ENCODE data around the gene NUP62. TPM values are rescaled to one million over a fixed set of nuclear protein-coding genes. Genes with fewer than 3 reads are reported as not detected.
A peak's percentile ranks its signal among the peaks of the same experiment; 100 is the strongest.

NUP62 gene
- total and polyA plus RNA-seq, 12 donors = 13.2 to 48.1 (median 32.7) TPM

- Histone ChIP-seq H3K4me3 (no peak overlapping the region), H3K4me1 (peaks cover 0 to 45% (median 17%) of the 10 kb centered on the region in 9 donors), H3K27me3 (peaks cover 0 to 13% (median 6%) of the 10 kb centered on the region in 7 donors), H3K9me3 (no peaks in the 10 kb centered on the region), H3K27ac (no peak overlapping the region), H3K36me3 (no peaks in the 10 kb centered on the region)
- intact Hi-C loops (cut with DNase I) = no loop called here
- WGBS, 2 donors = 90 to 92% methylated on average over 10 of the region's 10 CpGs
- DNase-seq = no peak
- no peak for TF ChIP-seq CTCF (IDR thresholded peaks at IDR 0.05)
- ATAC-seq = no peak
Measured at GRCh38 chr19:49957262-49957915, 28.1 kb upstream of the NUP62 start.

- intact Hi-C loops (cut with DNase I) = no loop called here
- no peak overlapping the region for H3K4me3 ChIP-seq
- no peak for DNase-seq
- H3K4me1 ChIP-seq = peaks cover 0 to 41% (median 17%) of the 10 kb centered on the region in 9 donors
- no peak overlapping the region for H3K27ac ChIP-seq
- 66% methylated on average over 9 of the region's 9 CpGs for WGBS, 2 donors
- no peaks in the 10 kb centered on the region for H3K9me3 ChIP-seq
- TF ChIP-seq CTCF (IDR thresholded peaks at IDR 0.05) = no peak
- peaks cover 0 to 17% (median 6%) of the 10 kb centered on the region in 7 donors for H3K27me3 ChIP-seq
- ATAC-seq = no peak
- H3K36me3 ChIP-seq = no peaks in the 10 kb centered on the region
Measured at GRCh38 chr19:49956115-49956495, 26.8 kb upstream of the NUP62 start.

GRCh38 chr19:49954933-49955332, 25.6 kb upstream of the NUP62 start:
- Histone ChIP-seq H3K27ac (no peak overlapping the region), H3K27me3 (peaks cover 0 to 17% (median 6%) of the 10 kb centered on the region in 7 donors), H3K36me3 (no peaks in the 10 kb centered on the region), H3K4me3 (no peak overlapping the region), H3K9me3 (no peaks in the 10 kb centered on the region), H3K4me1 (peaks cover 0 to 41% (median 17%) of the 10 kb centered on the region in 9 donors)
- 78 to 79% methylated on average over 11 of the region's 11 CpGs for WGBS, 2 donors
- DNase-seq (no peak), ATAC-seq (no peak)
- no peak for TF ChIP-seq CTCF (IDR thresholded peaks at IDR 0.05)
- intact Hi-C loops (cut with DNase I) = loop anchor here in 1 of 10 donors (1.0 kb wide), 1 partner anchor 35 kb away; no protein-coding TSS in a partner anchor

- peak in 7 of 8 donors; percentile 30 to 76 (median 67) for ATAC-seq
- peaks cover 0 to 41% (median 17%) of the 10 kb centered on the region in 9 donors for H3K4me1 ChIP-seq
- no peak for DNase-seq
- TF ChIP-seq CTCF (IDR thresholded peaks at IDR 0.05) = no peak
- WGBS, 2 donors = 35 to 44% methylated on average over 12 of the region's 12 CpGs
- intact Hi-C loops (cut with DNase I) = loop anchor here in 1 of 10 donors (1.0 kb wide), 1 partner anchor 36 kb away; no protein-coding TSS in a partner anchor
- H3K36me3 ChIP-seq = no peaks in the 10 kb centered on the region
- H3K27ac ChIP-seq = peak overlapping the region in 1 of 10 donors; percentile 47
- no peak overlapping the region for H3K4me3 ChIP-seq
- H3K27me3 ChIP-seq = peaks cover 0 to 17% (median 6%) of the 10 kb centered on the region in 7 donors
- H3K9me3 ChIP-seq = no peaks in the 10 kb centered on the region
Measured at GRCh38 chr19:49954092-49954829, 25.0 kb upstream of the NUP62 start.

Measured in heart right ventricle (tissue), 16 donors.